Stimulated activated effector memory CD8-positive, alpha-beta T cell treated with anti-CD3 and anti-CD28 coated beads, Interleukin-12 subunit alpha, Interleukin-12 subunit beta, amount 100 ng/mL, for 72 hours (primary cell): ENCODE results near the gene GRIK4.
A peak's percentile ranks its signal among the peaks of the same experiment; 100 is the strongest.
"Not testable (repeated sequence)": the region's sequence is repeated elsewhere in the genome, so short reads cannot be mapped to it uniquely, and the experiment has no call there.

ENCODE experiments used
- ATAC-seq: fragments of 150-1000 bp; cut with Tn5 transposase; 2 replicates; pipeline ENCODE4 v1.10.0; 2021
- DNase-seq, 2 donors: peaks; one replicate each; pipeline ENCODE4 v3.0.0; 2021 to 2022; ENCODE audit warnings: low spot score in 2 of 2
- H3K27ac Mint-ChIP-seq: one replicate; pipeline ENCODE4 v1.8.0; 2022; ENCODE audit warnings: mild to moderate bottlenecking, mixed read lengths
- H3K36me3 Mint-ChIP-seq: one replicate; pipeline ENCODE4 v1.8.0; 2022; ENCODE audit warnings: mild to moderate bottlenecking, mixed read lengths
- H3K4me1 Mint-ChIP-seq: one replicate; pipeline ENCODE4 v1.8.0; 2022; ENCODE audit warnings: mixed read lengths
- H3K4me3 Mint-ChIP-seq: one replicate; pipeline ENCODE4 v1.8.0; 2022; ENCODE audit warnings: mild to moderate bottlenecking, mixed read lengths
- H3K9me3 Mint-ChIP-seq: one replicate; pipeline ENCODE4 v1.8.0; 2022; ENCODE audit warnings: mixed read lengths

Gene GRIK4

GRCh38 chr11:120608760-120609211 is 97.2 kb downstream of the GRIK4 start:
- DNase-seq (no peak), ATAC-seq (no peak)
- no peak overlapping the region for H3K4me3 Mint-ChIP-seq
- no peak overlapping the region for H3K27ac Mint-ChIP-seq
- H3K36me3 Mint-ChIP-seq, result no peaks in the 10 kb centered on the region
- no peaks in the 10 kb centered on the region for H3K9me3 Mint-ChIP-seq
- peaks cover 7% of the 10 kb centered on the region for H3K4me1 Mint-ChIP-seq

DNA sequence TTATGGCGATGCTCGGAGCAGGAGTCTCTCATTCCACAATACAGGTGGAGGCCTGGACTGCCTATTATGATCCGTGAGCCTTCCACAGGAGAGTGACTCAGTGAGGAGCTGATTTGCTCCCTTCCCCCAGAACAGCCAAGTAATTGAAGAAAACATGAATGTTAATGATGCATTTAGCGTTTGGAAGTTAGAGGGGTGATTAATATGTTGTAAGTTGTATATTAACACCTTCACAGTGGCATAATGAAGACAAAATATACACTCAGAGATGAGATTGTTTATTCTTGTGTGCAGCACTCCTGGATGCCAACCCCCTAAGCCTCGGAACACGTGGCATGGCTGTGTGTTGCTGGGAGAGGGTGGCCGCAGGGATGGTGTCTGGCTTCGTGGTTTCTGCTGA is 98.6 kb downstream of the GRIK4 start:
- no peak for DNase-seq
- Mint-ChIP-seq H3K9me3 (no peaks in the 10 kb centered on the region), H3K4me1 (peaks cover 7% of the 10 kb centered on the region), H3K36me3 (no peaks in the 10 kb centered on the region), H3K4me3 (no peak overlapping the region), H3K27ac (no peak overlapping the region)
- no peak for ATAC-seq

- DNase-seq (no peak), ATAC-seq (no peak)
- Mint-ChIP-seq H3K36me3 (no peaks in the 10 kb centered on the region), H3K9me3 (no peaks in the 10 kb centered on the region), H3K27ac (no peak overlapping the region), H3K4me3 (no peak overlapping the region), H3K4me1 (peaks cover 5% of the 10 kb centered on the region)
These were observed 100.0 kb downstream of the GRIK4 start for GRCh38 chr11:120611581-120611980.

- H3K4me1 Mint-ChIP-seq, result no peaks in the 10 kb centered on the region
- ATAC-seq, result peak; percentile 67
- H3K27ac Mint-ChIP-seq, result peak overlapping the region; percentile 58
- DNase-seq, result no peak
- H3K9me3 Mint-ChIP-seq, result peaks cover 2% of the 10 kb centered on the region
- no peaks in the 10 kb centered on the region for H3K36me3 Mint-ChIP-seq
- H3K4me3 Mint-ChIP-seq, result no peak overlapping the region
These were observed 101.1 kb downstream of the GRIK4 start for GRCh38 chr11:120612513-120613263.

DNA sequence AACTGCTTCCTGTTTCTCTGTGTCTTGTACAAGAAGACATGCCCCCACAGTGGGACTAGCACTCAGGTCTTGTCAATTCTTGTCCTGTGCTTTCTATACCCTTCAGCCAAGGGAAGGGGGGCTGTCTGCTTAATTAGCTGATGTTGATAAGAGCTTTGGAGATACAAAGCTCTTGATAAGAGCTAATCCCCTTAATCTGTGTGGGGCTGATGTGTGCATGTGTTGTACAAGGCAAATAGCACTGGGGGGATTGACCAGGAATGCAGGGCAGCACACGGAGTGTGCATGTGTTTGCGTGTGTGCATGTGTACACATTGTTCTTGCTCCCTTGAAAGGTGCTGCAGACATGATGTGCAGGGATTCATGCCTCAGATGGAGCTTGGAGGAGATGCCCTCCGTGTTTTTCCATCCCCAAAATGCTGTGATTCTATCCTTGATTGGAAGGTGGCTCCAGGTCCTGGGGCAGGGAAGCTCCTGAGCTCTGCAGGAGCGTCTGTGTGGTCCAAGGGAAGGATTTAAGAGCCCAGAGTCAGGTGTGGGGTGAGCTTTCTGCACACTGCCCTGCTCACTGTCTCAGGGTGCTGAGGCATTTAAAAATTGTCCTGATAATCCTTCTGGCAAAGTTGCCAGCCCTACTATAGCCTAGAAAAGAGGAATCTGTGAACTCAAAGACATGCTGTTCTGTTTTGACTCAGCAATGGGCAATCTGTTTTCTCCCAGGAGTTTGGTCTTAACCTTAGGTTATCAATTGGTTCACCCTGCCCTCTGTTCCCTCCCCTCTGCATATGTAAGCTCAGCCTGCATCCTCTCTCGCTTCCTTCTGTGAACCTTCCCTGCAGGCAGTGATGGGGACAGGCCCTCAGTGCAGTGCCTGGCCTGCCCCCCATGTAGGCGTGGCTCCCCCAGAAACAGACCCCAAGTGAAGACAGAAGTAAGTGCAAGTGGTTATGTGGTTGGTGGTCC is 102.0 kb downstream of the GRIK4 start:
- Mint-ChIP-seq H3K4me3 (no peak overlapping the region), H3K27ac (no peak overlapping the region), H3K9me3 (peaks cover 9% of the 10 kb centered on the region), H3K4me1 (no peaks in the 10 kb centered on the region), H3K36me3 (no peaks in the 10 kb centered on the region)
- DNase-seq (no peak), ATAC-seq (no peak)

- no peaks in the 10 kb centered on the region for H3K4me1 Mint-ChIP-seq
These were observed 103.8 kb downstream of the GRIK4 start for GRCh38 chr11:120615391-120615790.

DNA sequence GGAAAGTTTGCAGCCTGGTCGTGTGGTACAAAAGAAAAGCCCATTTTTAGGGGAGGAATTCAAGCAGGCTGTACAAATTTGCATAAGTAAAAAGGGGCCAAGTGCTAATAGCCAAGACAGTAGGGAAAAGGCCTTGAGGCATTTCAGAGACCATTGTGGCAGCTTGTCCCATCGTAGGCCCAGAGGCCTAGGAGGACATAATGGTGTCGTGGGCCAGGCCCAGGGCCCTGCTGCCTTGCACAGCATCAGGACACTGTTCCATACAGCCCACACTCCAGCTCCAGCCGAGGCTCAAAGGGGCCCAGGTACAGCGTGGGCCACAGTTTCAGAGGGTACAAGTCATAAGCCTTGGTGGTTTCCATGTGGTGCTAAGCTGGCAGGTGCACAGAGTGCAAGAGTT is 106.9 kb downstream of the GRIK4 start:
- H3K36me3 Mint-ChIP-seq, result no peaks in the 10 kb centered on the region
- ATAC-seq, result no peak
- no peaks in the 10 kb centered on the region for H3K4me1 Mint-ChIP-seq
- H3K27ac Mint-ChIP-seq, result no peak overlapping the region
- peaks cover 11% of the 10 kb centered on the region for H3K9me3 Mint-ChIP-seq
- H3K4me3 Mint-ChIP-seq, result no peak overlapping the region
- no peak for DNase-seq

More at GRCh38 chr11:120615391-120615790, 103.8 kb downstream of the GRIK4 start:
- Mint-ChIP-seq H3K27ac (no peak overlapping the region), H3K4me3 (no peak overlapping the region), H3K36me3 (no peaks in the 10 kb centered on the region), H3K9me3 (peaks cover 11% of the 10 kb centered on the region)
- no peak for DNase-seq
- no peak for ATAC-seq

GRCh38 chr11:120622189-120622875 is 110.8 kb downstream of the GRIK4 start:
- Mint-ChIP-seq H3K27ac (no peak overlapping the region), H3K9me3 (peaks cover 11% of the 10 kb centered on the region), H3K4me3 (no peak overlapping the region), H3K36me3 (no peaks in the 10 kb centered on the region), H3K4me1 (no peaks in the 10 kb centered on the region)
- DNase-seq (no peak), ATAC-seq (no peak)

- not testable (repeated sequence) for ATAC-seq, H3K4me1 Mint-ChIP-seq, H3K9me3 Mint-ChIP-seq, DNase-seq, H3K27ac Mint-ChIP-seq, H3K4me3 Mint-ChIP-seq, H3K36me3 Mint-ChIP-seq
These were observed 113.4 kb downstream of the GRIK4 start for GRCh38 chr11:120624992-120625391.

- no peak for DNase-seq
- Mint-ChIP-seq H3K4me1 (no peaks in the 10 kb centered on the region), H3K4me3 (no peak overlapping the region), H3K9me3 (no peaks in the 10 kb centered on the region), H3K27ac (no peak overlapping the region), H3K36me3 (no peaks in the 10 kb centered on the region)
- no peak for ATAC-seq
These were observed 114.0 kb downstream of the GRIK4 start for GRCh38 chr11:120625565-120625964.

- no peaks in the 10 kb centered on the region for H3K9me3 Mint-ChIP-seq
- H3K27ac Mint-ChIP-seq, result no peak overlapping the region
- H3K4me1 Mint-ChIP-seq, result no peaks in the 10 kb centered on the region
- no peaks in the 10 kb centered on the region for H3K36me3 Mint-ChIP-seq
- H3K4me3 Mint-ChIP-seq, result no peak overlapping the region
- DNase-seq (no peak), ATAC-seq (no peak)
These were observed 115.2 kb downstream of the GRIK4 start for GRCh38 chr11:120626791-120627190.

DNA sequence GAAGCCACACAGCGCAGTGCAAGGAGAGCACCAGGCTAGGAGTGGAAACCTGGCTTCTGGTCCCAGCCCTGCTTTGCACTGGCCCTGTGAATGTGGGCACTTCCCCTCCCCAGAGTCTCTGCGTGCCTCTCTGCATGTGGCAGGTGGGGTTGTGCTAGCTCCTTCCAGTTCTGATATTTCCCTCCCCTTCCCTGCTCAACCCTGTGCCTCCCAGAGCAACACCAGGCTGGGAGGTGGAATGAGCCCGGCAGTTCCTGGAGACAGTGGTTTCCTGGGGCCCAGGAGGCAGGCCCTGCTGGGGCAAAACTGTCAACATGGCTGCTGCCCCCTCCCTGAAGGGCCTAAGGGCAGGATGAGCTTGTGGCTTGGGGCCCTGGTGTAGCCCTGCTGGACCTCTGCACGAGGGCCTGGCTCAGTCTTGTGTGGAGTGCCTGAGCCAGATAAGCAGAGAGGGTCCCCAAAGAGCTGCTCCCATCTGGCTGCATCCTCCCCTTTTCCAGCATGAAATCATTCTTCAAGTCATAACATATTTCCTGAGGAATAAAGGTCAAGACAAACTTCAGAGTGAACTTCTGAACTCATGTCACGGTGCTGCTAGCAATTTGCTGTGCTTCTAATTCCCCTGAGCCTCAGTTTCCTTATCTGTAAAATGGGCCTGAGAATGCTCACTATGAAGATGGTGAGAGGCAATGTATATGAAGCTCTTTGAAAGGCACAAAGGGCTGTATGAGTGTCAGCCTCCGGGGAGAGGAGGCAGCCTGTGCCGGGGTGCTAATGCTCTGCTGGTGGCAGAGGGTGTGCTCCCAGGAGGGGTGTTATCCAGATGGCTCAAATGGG is 116.0 kb downstream of the GRIK4 start:
- Mint-ChIP-seq H3K36me3 (no peaks in the 10 kb centered on the region), H3K27ac (no peak overlapping the region), H3K4me1 (no peaks in the 10 kb centered on the region), H3K9me3 (no peaks in the 10 kb centered on the region), H3K4me3 (no peak overlapping the region)
- ATAC-seq (no peak), DNase-seq (no peak)

DNA sequence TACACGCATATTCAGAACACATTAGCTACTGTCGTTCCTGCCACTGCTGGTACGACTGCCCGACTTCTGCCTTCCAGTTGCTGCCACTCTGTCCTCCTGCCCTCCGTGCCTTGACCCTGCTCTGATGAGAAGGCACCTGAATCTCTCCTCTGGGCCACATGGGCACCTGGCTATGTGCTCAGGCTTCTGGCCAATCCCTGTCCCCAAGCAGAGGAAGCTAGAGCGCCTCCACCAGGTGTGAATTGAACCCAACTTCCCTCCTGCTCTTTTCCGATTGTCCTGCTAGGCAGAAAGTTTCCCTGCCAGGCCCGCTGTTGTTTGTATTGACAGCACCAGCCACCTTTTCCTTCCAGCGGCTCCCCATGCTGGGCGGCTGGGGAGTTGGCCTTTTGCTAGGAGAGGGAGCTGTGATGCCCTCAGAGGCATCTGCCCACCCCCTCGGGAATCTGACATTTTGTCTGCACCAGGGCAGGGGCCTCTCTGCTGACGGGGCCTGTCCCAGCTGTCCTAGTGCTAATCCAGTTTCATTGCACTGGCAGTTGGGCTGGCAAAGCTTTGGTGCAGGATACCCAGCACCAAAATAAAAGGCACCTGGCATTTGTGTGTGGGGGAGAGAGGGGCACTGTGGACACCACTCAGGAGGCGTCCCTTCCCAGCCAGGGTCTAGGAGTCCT is 118.0 kb downstream of the GRIK4 start:
- ATAC-seq (no peak), DNase-seq (no peak)
- no peak overlapping the region for H3K27ac Mint-ChIP-seq
- H3K4me3 Mint-ChIP-seq, result no peak overlapping the region
- H3K9me3 Mint-ChIP-seq, result no peaks in the 10 kb centered on the region
- H3K36me3 Mint-ChIP-seq, result no peaks in the 10 kb centered on the region
- H3K4me1 Mint-ChIP-seq, result no peaks in the 10 kb centered on the region

GRCh38 chr11:120630122-120630521 is 118.6 kb downstream of the GRIK4 start:
- Mint-ChIP-seq H3K4me3 (no peak overlapping the region), H3K4me1 (no peaks in the 10 kb centered on the region), H3K27ac (no peak overlapping the region), H3K36me3 (no peaks in the 10 kb centered on the region), H3K9me3 (no peaks in the 10 kb centered on the region)
- no peak for ATAC-seq
- DNase-seq, result no peak
